Osteoblast (primary cell): ENCODE data around the gene MMP21. TPM values are rescaled to one million over a fixed set of nuclear protein-coding genes. Genes with fewer than 3 reads are reported as not detected.

Source experiments
- DNase-seq: peaks from one replicate; pipeline ENCODE4 v3.0.0; 2011; ENCODE audit warnings: low spot score, mixed read lengths; ENCODE audit not compliant: insufficient read length; ENCODE audit errors: missing footprints
- H2AFZ ChIP-seq: 2 replicates; pipeline ENCODE4 v1.6.0; 2011; ENCODE audit warnings: mild to moderate bottlenecking, low read length
- H3K27ac ChIP-seq: 2 replicates; pipeline ENCODE4 v1.5.1; 2011; ENCODE audit warnings: mild to moderate bottlenecking, low read depth, low read length, moderate library complexity
- H3K27me3 ChIP-seq: 2 replicates; pipeline ENCODE4 v1.6.0; 2012; ENCODE audit warnings: mild to moderate bottlenecking, control low read depth, inconsistent platforms, low read length, moderate library complexity; ENCODE audit not compliant: insufficient read depth
- H3K36me3 ChIP-seq: 2 replicates; pipeline ENCODE4 v1.5.1; 2011; ENCODE audit warnings: mild to moderate bottlenecking, low read length, control low read depth, moderate library complexity; ENCODE audit not compliant: insufficient read depth
- H3K4me1 ChIP-seq: 2 replicates; pipeline ENCODE4 v1.5.1; 2011; ENCODE audit warnings: mild to moderate bottlenecking, low read length, control low read depth, moderate library complexity; ENCODE audit not compliant: insufficient read depth
- H3K4me2 ChIP-seq: 2 replicates; pipeline ENCODE4 v1.6.0; 2011; ENCODE audit warnings: mild to moderate bottlenecking, low read length; ENCODE audit not compliant: insufficient read depth
- H3K4me3 ChIP-seq: fragments of 200-600 bp; sonication (generic); 3 replicates; pipeline ENCODE4 v1.5.1; 2012; ENCODE audit warnings: mild to moderate bottlenecking, low read length, inconsistent platforms; ENCODE audit not compliant: insufficient read depth
- H3K79me2 ChIP-seq: 2 replicates; pipeline ENCODE4 v1.6.0; 2012; ENCODE audit warnings: mild to moderate bottlenecking, low read length, control low read depth, inconsistent platforms; ENCODE audit not compliant: insufficient read depth
- H3K9me3 ChIP-seq: 2 replicates; pipeline ENCODE4 v1.5.1; 2011; ENCODE audit warnings: low read depth, low read length, control low read depth
- H4K20me1 ChIP-seq: 2 replicates; pipeline ENCODE4 v1.6.0; 2012; ENCODE audit warnings: mild to moderate bottlenecking, low read length, control low read depth; ENCODE audit not compliant: insufficient read depth
- total RNA-seq: library from RNA; depleted of rRNA; stranded (reverse); fragments of >200 nt; gene quantifications from 2 replicates; pipeline ENCODE4 v1.2.3, GENCODE V29; 2012
- TF ChIP-seq, protein P1 (sequence below): IDR thresholded peaks from 2 replicates; pipeline ENCODE4 v1.5.1; 2011; ENCODE audit warnings: mild to moderate bottlenecking, low read depth, low read length, moderate library complexity; ENCODE audit errors: extremely low read depth

MMP21 gene
- total RNA-seq, 1 donor = not detected

DNA sequence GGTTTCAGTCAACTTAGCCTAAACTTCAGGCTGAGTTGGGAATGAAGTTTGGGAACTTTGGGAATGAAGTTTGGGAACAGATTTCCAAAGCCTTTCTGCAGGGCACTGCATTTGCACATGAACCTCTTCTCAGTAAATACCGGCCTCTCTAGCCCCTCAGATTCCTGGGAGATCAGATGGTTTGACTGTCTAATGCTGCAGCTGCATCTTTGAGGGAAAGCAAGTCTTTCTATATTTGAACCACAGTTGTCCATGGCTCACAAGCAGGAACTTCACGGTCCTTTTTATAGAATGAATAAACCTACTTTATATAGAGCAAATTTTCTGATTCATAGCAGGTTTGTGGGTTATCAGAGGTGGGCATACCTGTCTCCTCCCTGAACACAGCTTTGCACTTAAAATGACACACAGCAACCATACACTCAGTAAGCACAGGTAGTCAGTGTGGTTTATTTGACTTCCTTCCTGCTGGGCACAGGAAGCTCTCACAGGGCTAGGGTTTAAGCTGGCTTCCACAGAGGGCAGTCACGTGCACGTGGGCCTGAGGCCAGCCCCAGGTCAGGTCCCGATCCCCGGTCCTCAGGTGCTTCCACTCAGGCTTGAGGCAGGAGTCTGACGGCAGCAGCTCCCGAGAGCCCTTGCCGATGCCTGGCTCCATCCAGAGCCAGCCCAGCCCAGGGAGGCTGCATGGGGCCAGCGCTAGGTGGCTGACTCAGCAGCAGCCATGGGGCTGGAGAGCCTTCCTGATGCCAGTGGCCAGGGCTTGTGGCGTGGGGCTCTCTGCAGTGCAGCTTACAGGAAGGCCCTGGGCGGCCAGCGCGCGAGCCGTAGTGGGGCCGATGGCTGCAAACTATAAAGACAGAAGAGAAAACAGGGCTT is 12.8 kb upstream of the MMP21 start:
- Histone ChIP-seq H3K27ac (no peak overlapping the region), H3K4me1 (no peaks in the 10 kb centered on the region), H3K9me3 (no peaks in the 10 kb centered on the region), H3K4me3 (no peak overlapping the region), H2AFZ (no peak overlapping the region), H3K36me3 (peaks cover 19% of the 10 kb centered on the region), H4K20me1 (no peaks in the 10 kb centered on the region), H3K4me2 (no peak overlapping the region), H3K79me2 (no peaks in the 10 kb centered on the region), H3K27me3 (no peaks in the 10 kb centered on the region)
- DNase-seq = no peak
- TF ChIP-seq, protein P1, sequence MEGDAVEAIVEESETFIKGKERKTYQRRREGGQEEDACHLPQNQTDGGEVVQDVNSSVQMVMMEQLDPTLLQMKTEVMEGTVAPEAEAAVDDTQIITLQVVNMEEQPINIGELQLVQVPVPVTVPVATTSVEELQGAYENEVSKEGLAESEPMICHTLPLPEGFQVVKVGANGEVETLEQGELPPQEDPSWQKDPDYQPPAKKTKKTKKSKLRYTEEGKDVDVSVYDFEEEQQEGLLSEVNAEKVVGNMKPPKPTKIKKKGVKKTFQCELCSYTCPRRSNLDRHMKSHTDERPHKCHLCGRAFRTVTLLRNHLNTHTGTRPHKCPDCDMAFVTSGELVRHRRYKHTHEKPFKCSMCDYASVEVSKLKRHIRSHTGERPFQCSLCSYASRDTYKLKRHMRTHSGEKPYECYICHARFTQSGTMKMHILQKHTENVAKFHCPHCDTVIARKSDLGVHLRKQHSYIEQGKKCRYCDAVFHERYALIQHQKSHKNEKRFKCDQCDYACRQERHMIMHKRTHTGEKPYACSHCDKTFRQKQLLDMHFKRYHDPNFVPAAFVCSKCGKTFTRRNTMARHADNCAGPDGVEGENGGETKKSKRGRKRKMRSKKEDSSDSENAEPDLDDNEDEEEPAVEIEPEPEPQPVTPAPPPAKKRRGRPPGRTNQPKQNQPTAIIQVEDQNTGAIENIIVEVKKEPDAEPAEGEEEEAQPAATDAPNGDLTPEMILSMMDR = no peak

DNA sequence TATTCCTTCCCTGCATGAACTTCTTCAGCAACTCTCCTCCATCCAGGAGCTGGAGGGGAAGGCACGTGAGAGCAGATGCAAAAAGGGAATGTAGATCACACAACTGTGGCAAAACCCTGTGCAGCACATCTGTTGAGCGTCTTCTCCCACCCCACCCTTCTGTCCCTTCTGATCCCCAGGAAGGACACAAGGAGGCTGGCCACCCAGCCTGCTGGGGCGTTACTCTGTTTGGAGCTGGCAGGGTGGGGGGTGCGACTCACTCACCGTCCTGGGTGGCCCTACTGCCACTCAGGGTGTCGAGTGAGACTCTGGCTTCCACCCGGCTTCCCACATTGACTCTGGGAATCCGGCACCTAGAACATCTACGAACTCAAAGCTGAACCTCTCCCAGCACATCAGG is 10.2 kb upstream of the MMP21 start:
- Histone ChIP-seq H3K27me3 (no peaks in the 10 kb centered on the region), H3K4me2 (no peak overlapping the region), H4K20me1 (no peaks in the 10 kb centered on the region), H3K27ac (no peak overlapping the region), H3K79me2 (no peaks in the 10 kb centered on the region), H3K4me1 (no peaks in the 10 kb centered on the region), H3K9me3 (no peaks in the 10 kb centered on the region), H2AFZ (no peak overlapping the region), H3K36me3 (peaks cover 4% of the 10 kb centered on the region), H3K4me3 (no peak overlapping the region)
- no peak for DNase-seq
- TF ChIP-seq, protein P1 = no peak

DNA sequence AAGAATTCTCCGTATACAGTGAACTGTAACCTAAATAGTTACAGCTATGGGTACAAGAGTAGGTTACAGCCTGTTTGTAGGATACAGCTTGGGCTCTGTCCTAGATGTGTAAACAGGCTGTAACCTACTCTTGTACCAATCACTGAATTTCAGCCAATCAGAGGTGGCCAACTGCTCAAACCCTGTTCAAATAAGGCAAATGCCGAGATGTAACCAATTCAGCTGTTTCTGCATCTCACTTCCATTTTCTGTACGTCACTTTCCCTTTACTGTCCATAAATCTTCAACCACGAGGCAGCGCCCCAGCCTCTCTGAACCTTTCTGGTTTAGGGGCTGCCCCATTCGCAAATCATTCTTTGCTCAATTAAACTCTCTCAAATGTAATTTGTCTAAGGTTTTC is 8.3 kb upstream of the MMP21 start:
- TF ChIP-seq, protein P1 = no peak
- H4K20me1 ChIP-seq = no peaks in the 10 kb centered on the region
- H3K4me1 ChIP-seq = no peaks in the 10 kb centered on the region
- H3K79me2 ChIP-seq = no peaks in the 10 kb centered on the region
- H3K4me2 ChIP-seq = no peak overlapping the region
- H3K9me3 ChIP-seq = no peaks in the 10 kb centered on the region
- H3K27me3 ChIP-seq = no peaks in the 10 kb centered on the region
- H3K27ac ChIP-seq = no peak overlapping the region
- no peak overlapping the region for H2AFZ ChIP-seq
- DNase-seq = no peak
- H3K4me3 ChIP-seq = no peak overlapping the region
- peaks cover 4% of the 10 kb centered on the region for H3K36me3 ChIP-seq

DNA sequence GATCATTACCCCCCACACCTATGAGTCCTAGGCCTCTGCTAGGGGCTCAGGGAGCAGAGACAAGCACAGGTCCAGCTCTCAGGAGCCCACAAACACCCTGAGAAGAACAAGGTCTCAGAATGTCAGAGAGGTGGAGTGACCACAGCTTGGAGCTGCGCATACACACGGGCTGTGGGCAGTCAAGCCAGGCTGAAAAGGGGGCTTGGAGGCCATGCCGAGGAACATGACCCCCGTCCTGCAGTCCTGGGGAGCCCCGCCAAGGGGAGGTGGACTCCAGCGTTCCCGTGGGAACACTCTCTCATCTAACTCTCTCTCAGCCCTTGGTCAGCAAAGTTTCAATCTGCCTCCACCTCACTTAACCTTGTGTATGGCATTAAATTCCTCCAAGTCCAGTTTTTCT is 7.8 kb upstream of the MMP21 start:
- Histone ChIP-seq H3K27ac (no peak overlapping the region), H3K4me2 (no peak overlapping the region), H2AFZ (no peak overlapping the region), H3K4me1 (no peaks in the 10 kb centered on the region), H4K20me1 (no peaks in the 10 kb centered on the region), H3K79me2 (no peaks in the 10 kb centered on the region), H3K4me3 (no peak overlapping the region), H3K9me3 (no peaks in the 10 kb centered on the region), H3K27me3 (no peaks in the 10 kb centered on the region), H3K36me3 (peaks cover 3% of the 10 kb centered on the region)
- DNase-seq = no peak
- TF ChIP-seq, protein P1 = no peak
